Measurements from ENCODE around the gene RCOR1.

RCOR1 gene

GRCh38 chr14:102696332-102696731 lies 103.9 kb downstream of the RCOR1 start:
- Histone ChIP-seq H3K9me3 (ENCODE audit: insufficient read depth, low read length) (no peaks in the 10 kb centered on the region), H3K27ac (ENCODE audit: low read length) (no peak overlapping the region), H3K9ac (ENCODE audit: low read length) (no peak overlapping the region), H3K79me2 (ENCODE audit: low read length) (peaks cover 27% of the 10 kb centered on the region), H3K36me3 (replicated peaks; ENCODE audit: low read depth, low read length) (no peaks in the 10 kb centered on the region), H3K4me3 (ENCODE audit: low read length) (no peak overlapping the region), H4K20me1 (ENCODE audit: insufficient read depth, low read length) (peaks cover 9% of the 10 kb centered on the region; the same call in 1 of the 2 replicates), H3K27me3 (ENCODE audit: low read depth, low read length) (no peaks in the 10 kb centered on the region), H2AFZ (ENCODE audit: low read depth, low read length) (no peak overlapping the region), H3K4me2 (ENCODE audit: low read length) (no peak overlapping the region), H3K4me1 (ENCODE audit: low read length) (peaks cover 24% of the 10 kb centered on the region)
- TF ChIP-seq CTCF (IDR thresholded peaks at IDR 0.05; ENCODE audit: low read depth, low read length) (no peak), EZH2phosphoT487 (IDR thresholded peaks at IDR 0.05; ENCODE audit: low read depth) (no peak)

GRCh38 chr14:102696856-102697495 lies 104.5 kb downstream of the RCOR1 start:
- no peak for TF ChIP-seq CTCF (IDR thresholded peaks at IDR 0.05; ENCODE audit: low read depth, low read length)
- TF ChIP-seq EZH2phosphoT487 (IDR thresholded peaks at IDR 0.05; ENCODE audit: low read depth), result no peak
- H3K4me2 ChIP-seq (ENCODE audit: low read length), result no peak overlapping the region

GRCh38 chr14:102697501-102697900 lies 105.1 kb downstream of the RCOR1 start:
- H3K4me3 ChIP-seq (ENCODE audit: low read length), result no peak overlapping the region

More at GRCh38 chr14:102696856-102697495, 104.5 kb downstream of the RCOR1 start:
- peaks cover 9% of the 10 kb centered on the region; the same call in 1 of the 2 replicates for H4K20me1 ChIP-seq (ENCODE audit: insufficient read depth, low read length)
- H3K79me2 ChIP-seq (ENCODE audit: low read length), result peaks cover 27% of the 10 kb centered on the region
- H3K27me3 ChIP-seq (ENCODE audit: low read depth, low read length), result no peaks in the 10 kb centered on the region
- no peak overlapping the region for H3K4me3 ChIP-seq (ENCODE audit: low read length)
- H3K9ac ChIP-seq (ENCODE audit: low read length), result no peak overlapping the region
- peaks cover 2% of the 10 kb centered on the region for H3K36me3 ChIP-seq (replicated peaks; ENCODE audit: low read depth, low read length)
- H3K4me1 ChIP-seq (ENCODE audit: low read length), result peaks cover 24% of the 10 kb centered on the region
- no peak overlapping the region for H2AFZ ChIP-seq (ENCODE audit: low read depth, low read length)
- no peak overlapping the region for H3K27ac ChIP-seq (ENCODE audit: low read length)
- no peaks in the 10 kb centered on the region for H3K9me3 ChIP-seq (ENCODE audit: insufficient read depth, low read length)

More at GRCh38 chr14:102697501-102697900, 105.1 kb downstream of the RCOR1 start:
- no peak for TF ChIP-seq CTCF (IDR thresholded peaks at IDR 0.05; ENCODE audit: low read depth, low read length)
- no peak for TF ChIP-seq EZH2phosphoT487 (IDR thresholded peaks at IDR 0.05; ENCODE audit: low read depth)
- Histone ChIP-seq H3K4me1 (ENCODE audit: low read length) (peaks cover 24% of the 10 kb centered on the region), H3K9ac (ENCODE audit: low read length) (no peak overlapping the region), H2AFZ (ENCODE audit: low read depth, low read length) (no peak overlapping the region), H3K27me3 (ENCODE audit: low read depth, low read length) (no peaks in the 10 kb centered on the region), H3K9me3 (ENCODE audit: insufficient read depth, low read length) (0 out of 2 replicates have a peak, but pooled peaks cover under 1% of the 10 kb centered on the region), H3K79me2 (ENCODE audit: low read length) (peaks cover 27% of the 10 kb centered on the region), H3K27ac (ENCODE audit: low read length) (no peak overlapping the region), H3K36me3 (replicated peaks; ENCODE audit: low read depth, low read length) (peaks cover 5% of the 10 kb centered on the region), H4K20me1 (ENCODE audit: insufficient read depth, low read length) (peaks cover 9% of the 10 kb centered on the region; the same call in 1 of the 2 replicates), H3K4me2 (ENCODE audit: low read length) (no peak overlapping the region)

Data from OCI-LY3 (cell line).